Sigmoid colon (tissue), 4 donors: ENCODE data around the gene JMY.

Experiments
- CTCF ChIP-seq, 4 experiments: fragments of 450-650 bp in 3 of 4; fragments of 200-600 bp in 1 of 4; IDR thresholded peaks; one replicate each; pipeline ENCODE4 v1.5.1; 2016 to 2019; ENCODE audit warnings: antibody characterized with exemption in 4 of 4, mild to moderate bottlenecking in 3 of 4, moderate library complexity in 2 of 4
- POLR2AphosphoS5 ChIP-seq, 4 donors: sonication (generic); formaldehyde crosslinking; IDR thresholded peaks; one replicate each; pipeline ENCODE4 v1.6.1; 2017; ENCODE audit warnings: antibody characterized with exemption in 4 of 4

GRCh38 chr5:79357398-79357797 lies 121.5 kb downstream of the JMY start:
- no peak for TF ChIP-seq POLR2AphosphoS5 (IDR thresholded peaks at IDR 0.05)
- no peak for TF ChIP-seq CTCF (IDR thresholded peaks at IDR 0.05)
